IMR-90 (cell line): ENCODE measurements around the gene AKT2. TPM values are rescaled to one million over a fixed set of nuclear protein-coding genes. Genes with fewer than 3 reads are reported as not detected.

Experiments
- ATAC-seq: fragments of 200-7000 bp; cut with Tn5 transposase; 2 replicates; pipeline ENCODE4 v1.9.1; 2020; ENCODE audit warnings: low read depth, mild to moderate bottlenecking, moderate library complexity
- BruUV-seq: library from RNA; stranded (reverse); fragments of 400-500 nt; replicated peaks from 2 replicates; lab custom pipeline; 2021; lab: Mats Ljungman, UMichigan
- CTCF ChIA-PET: fragments of 300-600 bp; formaldehyde crosslinking; extraction: SDS; loops from one replicate; lab custom pipeline; 2021; ENCODE audit warnings: antibody characterized with exemption; lab: Yijun Ruan, JAX
- POLR2A ChIA-PET: fragments of 300-600 bp; sonication (Branson Sonifier 250); formaldehyde crosslinking; loops from one replicate; lab custom pipeline; 2022; ENCODE audit warnings: antibody characterized with exemption; ENCODE audit not compliant: unreplicated experiment; lab: Charles Lee
- DNase-seq: peaks from one replicate; pipeline ENCODE4 v3.0.0; 2013
- H2AFZ ChIP-seq: replicated peaks from 2 replicates; pipeline ENCODE3; 2013; ENCODE audit warnings: low read length, mild to moderate bottlenecking; ENCODE audit not compliant: poor library complexity
- H2AK5ac ChIP-seq: 2 replicates; pipeline ENCODE4 v1.6.1; 2013; ENCODE audit warnings: low read depth, low read length, inconsistent platforms
- H2AK9ac ChIP-seq: replicated peaks from 2 replicates; pipeline ENCODE3; 2013; ENCODE audit warnings: mild to moderate bottlenecking, low read depth, low read length, moderate library complexity; ENCODE audit not compliant: poor library complexity
- H2BK120ac ChIP-seq: 2 replicates; pipeline ENCODE4 v1.6.1; 2013; ENCODE audit warnings: low read depth, low read length, inconsistent platforms
- H2BK15ac ChIP-seq: 3 replicates; pipeline ENCODE4 v1.6.1; 2013; ENCODE audit warnings: low read depth, low read length, inconsistent platforms
- H2BK20ac ChIP-seq: 2 replicates; pipeline ENCODE4 v1.6.1; 2013; ENCODE audit warnings: low read depth, mild to moderate bottlenecking, inconsistent platforms, low read length, moderate library complexity
- H2BK5ac ChIP-seq: 2 replicates; pipeline ENCODE4 v1.6.1; 2013; ENCODE audit warnings: mild to moderate bottlenecking, low read depth, low read length, inconsistent platforms; ENCODE audit not compliant: poor library complexity, severe bottlenecking
- H3K14ac ChIP-seq: replicated peaks from 2 replicates; pipeline ENCODE4 v1.6.1; 2013; ENCODE audit warnings: low read depth, low read length, inconsistent platforms
- H3K18ac ChIP-seq: 2 replicates; pipeline ENCODE4 v1.6.1; 2013; ENCODE audit warnings: low read depth, low read length, control low read depth
- H3K23ac ChIP-seq: 2 replicates; pipeline ENCODE4 v1.6.1; 2013; ENCODE audit warnings: low read depth, low read length, inconsistent platforms
- H3K27ac ChIP-seq: 2 replicates; pipeline ENCODE4 v1.5.1; 2013; ENCODE audit warnings: mild to moderate bottlenecking, control low read depth, low read length; ENCODE audit not compliant: insufficient read depth
- H3K27me3 ChIP-seq: 2 replicates; pipeline ENCODE4 v1.6.1; 2013; ENCODE audit warnings: low read length; ENCODE audit not compliant: control insufficient read depth, insufficient read depth
- H3K36me3 ChIP-seq: 2 replicates; pipeline ENCODE4 v1.6.1; 2013; ENCODE audit warnings: low read length, mixed read lengths; ENCODE audit not compliant: control insufficient read depth, insufficient read depth
- H3K4ac ChIP-seq: 2 replicates; pipeline ENCODE4 v1.6.1; 2013; ENCODE audit warnings: low read depth, low read length, inconsistent platforms
- H3K4me1 ChIP-seq: 2 replicates; pipeline ENCODE4 v1.6.1; 2013; ENCODE audit warnings: low read length, mixed read lengths; ENCODE audit not compliant: control insufficient read depth, insufficient read depth
- H3K4me2 ChIP-seq: 2 replicates; pipeline ENCODE4 v1.6.1; 2013; ENCODE audit warnings: low read depth, mild to moderate bottlenecking, control low read depth, low read length, moderate library complexity
- H3K4me3 ChIP-seq: 2 replicates; pipeline ENCODE4 v1.5.1; 2013; ENCODE audit warnings: low read depth, mild to moderate bottlenecking, control low read depth, low read length, moderate library complexity; ENCODE audit not compliant: insufficient read depth
- H3K56ac ChIP-seq: 2 replicates; pipeline ENCODE4 v1.6.1; 2013; ENCODE audit warnings: low read length, inconsistent platforms; ENCODE audit not compliant: insufficient read depth; ENCODE audit errors: extremely low read depth
- H3K79me1 ChIP-seq, 2 experiments: 2 replicates each; pipeline ENCODE4 v1.6.1; 2013; ENCODE audit warnings: low read length in 2 of 2, inconsistent platforms in 1 of 2, low read depth in 1 of 2
- H3K9ac ChIP-seq: 2 replicates; pipeline ENCODE4 v1.6.1; 2013; ENCODE audit warnings: low read depth, low read length, control low read depth
- H3K9me1 ChIP-seq: 2 replicates; pipeline ENCODE4 v1.6.1; 2013; ENCODE audit warnings: low read length, inconsistent platforms; ENCODE audit not compliant: insufficient read depth
- H3K9me3 ChIP-seq: 2 replicates; pipeline ENCODE4 v1.6.1; 2013; ENCODE audit warnings: low read length; ENCODE audit not compliant: control insufficient read depth, insufficient read depth
- H4K20me1 ChIP-seq: 2 replicates; pipeline ENCODE4 v1.6.1; 2013; ENCODE audit warnings: low read length, inconsistent platforms; ENCODE audit not compliant: insufficient read depth
- H4K5ac ChIP-seq: 2 replicates; pipeline ENCODE4 v1.6.1; 2013; ENCODE audit warnings: mild to moderate bottlenecking, low read depth, low read length, control low read depth
- H4K8ac ChIP-seq, 2 experiments: 2 replicates each; pipeline ENCODE4 v1.6.1; 2013; ENCODE audit warnings: low read depth in 2 of 2, low read length in 2 of 2, control low read depth in 1 of 2, inconsistent platforms in 1 of 2
- H4K91ac ChIP-seq: 2 replicates; pipeline ENCODE4 v1.6.1; 2013; ENCODE audit warnings: low read depth, low read length, inconsistent platforms; ENCODE audit not compliant: insufficient read depth
- CEBPB ChIP-seq: IDR thresholded peaks from 2 replicates; pipeline ENCODE4 v1.6.1; 2012; ENCODE audit warnings: low read depth, low read length, improper control_type of control experiment
- CTCF ChIP-seq: conservative IDR thresholded peaks from 2 replicates; pipeline ENCODE4 v1.5.1; 2012; ENCODE audit warnings: mild to moderate bottlenecking, low read depth, low read length, improper control_type of control experiment
- MAFK ChIP-seq: IDR thresholded peaks from 2 replicates; pipeline ENCODE4 v1.6.1; 2012; ENCODE audit warnings: low read depth, low read length, improper control_type of control experiment
- MAZ ChIP-seq: IDR thresholded peaks from 2 replicates; pipeline ENCODE4 v1.6.1; 2012; ENCODE audit warnings: low read depth, mild to moderate bottlenecking, low read length, improper control_type of control experiment, moderate library complexity, borderline replicate concordance
- RAD21 ChIP-seq: IDR thresholded peaks from 2 replicates; pipeline ENCODE4 v1.6.1; 2012; ENCODE audit warnings: low read length, improper control_type of control experiment
- RCOR1 ChIP-seq: IDR thresholded peaks from 2 replicates; pipeline ENCODE4 v1.6.1; 2012; ENCODE audit warnings: mild to moderate bottlenecking, low read length, improper control_type of control experiment; ENCODE audit not compliant: insufficient replicate concordance
- WGBS, 2 experiments: methylation state at CpG; one replicate each; pipeline versions ENCODE4 v1.1.5 to v1.1.7; 2013; ENCODE audit warnings: missing lambda C conversion rate in 2 of 2; ENCODE audit not compliant: insufficient read length in 1 of 2; ENCODE audit errors: extremely low coverage in 2 of 2; 5-methylcytosine and 5-hydroxymethylcytosine counted together
- dilution Hi-C: fragments of 300-500 bp; cut with HindIII; formaldehyde crosslinking; loops from one replicate; pipeline ENCODE4 v1.14.3; 2018; ENCODE audit warnings: low sequenced_read_pairs; ENCODE audit not compliant: unreplicated experiment
- in situ Hi-C: fragments of 300-500 bp; cut with MboI; formaldehyde crosslinking; loops from 3 replicates; pipeline ENCODE4 v1.14.3; 2019; ENCODE audit warnings: low sequenced_read_pairs, inconsistent platforms, mixed read lengths
- intact Hi-C: fragments of 100-400 bp; cut with micrococcal nuclease; formaldehyde crosslinking; loops from 2 replicates; pipeline ENCODE4 v1.10.0; 2022
- polyA plus RNA-seq, 3 experiments: library from polyadenylated mRNA; depleted of rRNA; stranded (reverse); fragments of >200 nt; gene quantifications; 2 replicates each; pipeline ENCODE4 v1.2.3, GENCODE V29; 2012; ENCODE audit warnings: low replicate concordance in 1 of 3
- total RNA-seq: library from RNA; depleted of rRNA; stranded (reverse); fragments of >200 nt; gene quantifications from 2 replicates; pipeline ENCODE4 v1.2.3, GENCODE V29; 2012

AKT2 gene
- total and polyA plus RNA-seq, 2 of the 4 experiments (the other 2 are of a cell fraction), result 61.5 to 104 TPM

DNA sequence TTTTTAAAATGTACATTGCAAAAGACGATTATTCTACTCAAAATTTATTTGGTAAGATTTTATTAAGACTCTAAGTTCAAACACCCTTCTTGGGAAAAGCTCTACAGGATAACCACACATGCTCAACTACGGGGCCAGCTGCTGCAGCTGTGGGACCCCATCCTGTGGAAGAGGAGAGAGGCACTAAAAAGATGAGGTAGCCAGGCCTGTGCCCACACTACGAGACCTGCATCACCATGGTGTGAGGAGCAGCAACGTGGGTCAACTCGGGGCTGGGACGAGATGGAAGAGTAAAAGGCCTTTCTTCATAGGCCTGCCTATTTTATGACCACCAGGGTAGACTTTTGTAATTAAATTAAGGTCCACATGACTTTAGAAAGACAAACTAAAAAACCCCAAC lies 54.1 kb downstream of the AKT2 start:
- DNase-seq, result no peak

More for the DNA sequence above, 54.1 kb downstream of the AKT2 start:
- no peak overlapping the region for H3K27ac ChIP-seq
- H2BK20ac ChIP-seq, result no peak overlapping the region
- WGBS, 2 experiments, result no CpG with 5 or more reads among the region's 6 CpGs
- peak overlapping the region; percentile 80 to 89; a peak in 3 of 4 replicates for H4K8ac ChIP-seq
- no peak overlapping the region for H2AK5ac ChIP-seq
- peak overlapping the region; percentile 37; the same call in 1 of the 2 replicates for H3K14ac ChIP-seq
- H3K56ac ChIP-seq, result no peak overlapping the region
- H3K4me3 ChIP-seq, result no peak overlapping the region
- BruUV-seq, result no TSS peak
- peak overlapping the region; percentile 60 for H2BK5ac ChIP-seq
- no peak overlapping the region for H2BK15ac ChIP-seq
- TF ChIP-seq RAD21 (no peak), CTCF (no peak), CEBPB (no peak), MAFK (no peak), MAZ (no peak), RCOR1 (no peak)
- H3K27me3 ChIP-seq, result no peaks in the 10 kb centered on the region
- peaks cover 14% of the 10 kb centered on the region for H3K4me1 ChIP-seq
- ChIA-PET POLR2A (no interaction called here), CTCF (no interaction called here)
- ATAC-seq, result no peak
- H3K23ac ChIP-seq, result no peak overlapping the region
- no peak overlapping the region for H3K4me2 ChIP-seq
- H3K18ac ChIP-seq, result no peak overlapping the region
- no peaks in the 10 kb centered on the region for H4K20me1 ChIP-seq
- intact Hi-C loops (no loop called here), in situ Hi-C loops (no loop called here), dilution Hi-C loops (no loop called here)
- no peaks in the 10 kb centered on the region for H3K9me3 ChIP-seq
- H2BK120ac ChIP-seq, result no peak overlapping the region
- H2AK9ac ChIP-seq, result no peak overlapping the region
- H3K9me1 ChIP-seq, result peaks cover 13% of the 10 kb centered on the region
- H2AFZ ChIP-seq, result no peak overlapping the region
- H3K9ac ChIP-seq, result no peak overlapping the region
- no peak overlapping the region; the same call in 1 of the 2 replicates for H4K91ac ChIP-seq
- H3K36me3 ChIP-seq, result peaks cover 21% of the 10 kb centered on the region
- peak overlapping the region; percentile 81; the same call in 1 of the 2 replicates for H4K5ac ChIP-seq
- peak overlapping the region; percentile 40 for H3K4ac ChIP-seq
- 0 out of 4 replicates have a peak, but pooled peaks cover 4 to 7% of the 10 kb centered on the region in 2 experiments for H3K79me1 ChIP-seq
